H1 (cell line): Measurements from ENCODE around the gene TMEM209. TPM values are rescaled to one million over a fixed set of nuclear protein-coding genes. Genes with fewer than 3 reads are reported as not detected.

Source experiments
- CTCF ChIA-PET: fragments of 300-600 bp; sonication (Branson Sonifier 250); formaldehyde crosslinking; loops from one replicate; lab custom pipeline; 2021; ENCODE audit not compliant: partially characterized antibody; lab: Charles Lee
- POLR2A ChIA-PET: fragments of 300-600 bp; sonication (Branson Sonifier 250); formaldehyde crosslinking; loops from one replicate; lab custom pipeline; 2021; ENCODE audit warnings: inconsistent platforms; ENCODE audit not compliant: partially characterized antibody; lab: Charles Lee
- DNase-seq, 2 experiments: peaks; one replicate each; pipeline versions ENCODE4 v3.0.0 to v3.0.0-alpha.2; 2010 to 2022; ENCODE audit warnings: low spot score in 2 of 2, low read depth in 1 of 2, mixed read lengths in 1 of 2
- FAIRE-seq: peaks from 2 replicates; lab custom pipeline; 2011; peaks lifted over from hg19 to GRCh38; lab: Jason Lieb, UNC
- H2AFZ ChIP-seq: 2 replicates; pipeline ENCODE4 v1.8.1; 2012; ENCODE audit warnings: low read length, inconsistent platforms
- H2AK5ac ChIP-seq: 2 replicates; pipeline ENCODE4 v1.6.1; 2013; ENCODE audit warnings: low read depth, low read length
- H2BK120ac ChIP-seq: replicated peaks from 2 replicates; pipeline ENCODE3; 2013; ENCODE audit warnings: low read depth, low read length, inconsistent platforms
- H2BK12ac ChIP-seq: 2 replicates; pipeline ENCODE4 v1.6.1; 2013; ENCODE audit warnings: low read depth, low read length
- H2BK15ac ChIP-seq: 2 replicates; pipeline ENCODE4 v1.6.1; 2013; ENCODE audit warnings: low read length
- H2BK20ac ChIP-seq: 2 replicates; pipeline ENCODE4 v1.6.1; 2013; ENCODE audit warnings: low read length
- H2BK5ac ChIP-seq: 2 replicates; pipeline ENCODE4 v1.6.1; 2013; ENCODE audit warnings: low read depth, low read length
- H3K14ac ChIP-seq: 2 replicates; pipeline ENCODE4 v1.6.1; 2013; ENCODE audit warnings: inconsistent platforms; ENCODE audit not compliant: insufficient read length
- H3K18ac ChIP-seq: 2 replicates; pipeline ENCODE4 v1.6.1; 2013; ENCODE audit warnings: low read length; ENCODE audit errors: extremely low read depth
- H3K23ac ChIP-seq: 2 replicates; pipeline ENCODE4 v1.6.1; 2013; ENCODE audit warnings: inconsistent platforms; ENCODE audit not compliant: insufficient read length
- H3K23me2 ChIP-seq: 2 replicates; pipeline ENCODE4 v1.6.1; 2013; ENCODE audit warnings: low read depth, low read length
- H3K27ac ChIP-seq: 2 replicates; pipeline ENCODE4 v1.6.1; 2011; ENCODE audit warnings: low read depth, low read length, inconsistent platforms
- H3K27me3 ChIP-seq, 4 experiments: replicated peaks in 1 of 4; 1 replicate in 1 of 4; 2 replicates in 3 of 4; pipeline versions ENCODE4 v1.6.1 to v1.8.1; 2011 to 2013; ENCODE audit warnings: low read length in 3 of 4, mild to moderate bottlenecking in 3 of 4, inconsistent platforms in 2 of 4, mixed read lengths in 2 of 4, moderate library complexity in 1 of 4; ENCODE audit not compliant: control insufficient read depth in 3 of 4, insufficient read depth in 3 of 4; ENCODE audit errors: extremely low read depth in 1 of 4
- H3K36me3 ChIP-seq, 4 experiments: 2 replicates each; pipeline versions ENCODE4 v1.6.1 to v1.8.1; 2011 to 2013; ENCODE audit warnings: mild to moderate bottlenecking in 4 of 4, low read length in 3 of 4, moderate library complexity in 2 of 4, control low read depth in 1 of 4, inconsistent platforms in 1 of 4; ENCODE audit not compliant: insufficient read depth in 4 of 4, control insufficient read depth in 2 of 4
- H3K4ac ChIP-seq: replicated peaks from 2 replicates; pipeline ENCODE3; 2013; ENCODE audit warnings: low read length, low read depth, mixed read lengths, inconsistent platforms; ENCODE audit not compliant: insufficient read length
- H3K4me1 ChIP-seq, 4 experiments: replicated peaks in 1 of 4; 1 replicate in 1 of 4; 2 replicates in 3 of 4; pipeline versions ENCODE4 v1.6.1 to v1.8.1; 2011 to 2013; ENCODE audit warnings: low read length in 3 of 4, inconsistent platforms in 2 of 4, mixed read lengths in 1 of 4; ENCODE audit not compliant: insufficient read depth in 4 of 4, control insufficient read depth in 3 of 4
- H3K4me2 ChIP-seq, 2 experiments: 2 replicates each; pipeline versions ENCODE4 v1.6.1 to v1.8.1; 2011 to 2013; ENCODE audit warnings: low read depth in 2 of 2, low read length in 2 of 2, control low read depth in 1 of 2, inconsistent platforms in 1 of 2, mild to moderate bottlenecking in 1 of 2; ENCODE audit not compliant: insufficient read depth in 1 of 2
- H3K4me3 ChIP-seq, 4 experiments: fragments of 200-600, 300-600 bp in 1 of 4; sonication (generic), shearing (Covaris generic), sonication (Bioruptor Twin) in 1 of 4; 2 replicates each; pipeline versions ENCODE4 v1.5.1 to v1.8.1; 2011 to 2016; ENCODE audit warnings: low read length in 4 of 4, low read depth in 3 of 4, control low read depth in 2 of 4, inconsistent platforms in 2 of 4, mild to moderate bottlenecking in 2 of 4, mixed read lengths in 1 of 4, moderate library complexity in 1 of 4; ENCODE audit not compliant: insufficient read depth in 2 of 4; ENCODE audit errors: extremely low read depth in 1 of 4
- H3K56ac ChIP-seq: replicated peaks from 2 replicates; pipeline ENCODE3; 2013; ENCODE audit warnings: low read depth, mild to moderate bottlenecking, mixed read lengths, low read length, inconsistent platforms; ENCODE audit not compliant: insufficient read length
- H3K79me1 ChIP-seq: 2 replicates; pipeline ENCODE4 v1.6.1; 2013; ENCODE audit warnings: low read depth, low read length, control low read depth
- H3K79me2 ChIP-seq, 2 experiments: 2 replicates each; pipeline versions ENCODE4 v1.6.1 to v1.8.1; 2012 to 2013; ENCODE audit warnings: low read length in 2 of 2, mild to moderate bottlenecking in 2 of 2, inconsistent platforms in 1 of 2; ENCODE audit not compliant: insufficient read depth in 2 of 2, control insufficient read depth in 1 of 2
- H3K9ac ChIP-seq, 4 experiments: replicated peaks in 1 of 4; 1 replicate in 1 of 4; 2 replicates in 3 of 4; pipeline versions ENCODE4 v1.6.1 to v1.8.1; 2011 to 2013; ENCODE audit warnings: low read depth in 3 of 4, low read length in 3 of 4, control low read depth in 2 of 4, mild to moderate bottlenecking in 2 of 4, moderate library complexity in 2 of 4, inconsistent platforms in 1 of 4; ENCODE audit errors: extremely low read depth in 1 of 4
- H3K9me3 ChIP-seq, 2 experiments: 2 replicates each; pipeline versions ENCODE4 v1.6.1 to v1.8.1; 2012 to 2013; ENCODE audit warnings: mild to moderate bottlenecking in 2 of 2, moderate library complexity in 2 of 2, control low read depth in 1 of 2, inconsistent platforms in 1 of 2, low read depth in 1 of 2, low read length in 1 of 2, mixed read lengths in 1 of 2; ENCODE audit not compliant: insufficient read depth in 2 of 2
- H4K20me1 ChIP-seq, 2 experiments: replicated peaks in 1 of 2; 2 replicates each; pipeline versions ENCODE3 to v1.8.1; 2011 to 2013; ENCODE audit warnings: inconsistent platforms in 2 of 2, low read length in 2 of 2, mild to moderate bottlenecking in 1 of 2; ENCODE audit not compliant: insufficient read depth in 2 of 2, control insufficient read depth in 1 of 2
- H4K5ac ChIP-seq: 2 replicates; pipeline ENCODE4 v1.6.1; 2013; ENCODE audit warnings: low read length, low read depth, mixed read lengths, inconsistent platforms; ENCODE audit not compliant: insufficient read length
- H4K8ac ChIP-seq: 2 replicates; pipeline ENCODE4 v1.8.0; 2013; ENCODE audit warnings: mild to moderate bottlenecking, moderate library complexity, low read length, inconsistent platforms; ENCODE audit not compliant: insufficient read depth; ENCODE audit errors: extremely low read depth
- H4K91ac ChIP-seq: replicated peaks from 2 replicates; pipeline ENCODE3; 2013; ENCODE audit warnings: low read length, mixed read lengths, inconsistent platforms; ENCODE audit not compliant: insufficient read length
- CREB1 ChIP-seq: IDR thresholded peaks from 2 replicates; pipeline ENCODE4 v1.6.1; 2012; ENCODE audit warnings: inconsistent platforms
- E2F6 ChIP-seq: IDR thresholded peaks from 2 replicates; pipeline ENCODE4 v1.6.1; 2012; ENCODE audit warnings: inconsistent platforms
- GTF2F1 ChIP-seq: IDR thresholded peaks from 2 replicates; pipeline ENCODE4 v1.6.1; 2012; ENCODE audit warnings: low read depth, low read length, improper control_type of control experiment, borderline replicate concordance
- JUND ChIP-seq: IDR thresholded peaks from 2 replicates; pipeline ENCODE4 v1.6.1; 2011; ENCODE audit warnings: mild to moderate bottlenecking, improper control_type of control experiment, low read length
- KDM5A ChIP-seq: fragments of 200-600 bp; IDR thresholded peaks from 2 replicates; pipeline ENCODE4 v1.7.1; 2012; ENCODE audit warnings: mild to moderate bottlenecking, low read length, inconsistent platforms, mixed read lengths
- PHF8 ChIP-seq: fragments of 200-600 bp; sonication (generic); conservative IDR thresholded peaks from 2 replicates; pipeline ENCODE4 v1.7.1; 2012; ENCODE audit warnings: low read depth, mild to moderate bottlenecking, inconsistent platforms, low read length, moderate library complexity
- RAD21 ChIP-seq, 2 experiments: IDR thresholded peaks in 1 of 2; conservative IDR thresholded peaks in 1 of 2; 2 replicates each; pipeline ENCODE4 v1.6.1; 2011; ENCODE audit warnings: low read depth in 2 of 2, low read length in 2 of 2, improper control_type of control experiment in 1 of 2, inconsistent platforms in 1 of 2, mild to moderate bottlenecking in 1 of 2, moderate library complexity in 1 of 2
- RXRA ChIP-seq: IDR thresholded peaks from 2 replicates; pipeline ENCODE4 v1.6.1; 2011; ENCODE audit warnings: low read depth, mild to moderate bottlenecking, low read length, moderate library complexity; ENCODE audit not compliant: insufficient read depth
- SAP30 ChIP-seq: fragments of 300-600 bp; sonication (generic); IDR thresholded peaks from 2 replicates; pipeline ENCODE4 v1.7.1; 2012; ENCODE audit warnings: low read length, moderate library complexity, mild to moderate bottlenecking, inconsistent platforms; ENCODE audit not compliant: insufficient read depth, insufficient replicate concordance
- SIX5 ChIP-seq: IDR thresholded peaks from 2 replicates; pipeline ENCODE4 v1.6.1; 2011; ENCODE audit warnings: mild to moderate bottlenecking, low read depth, low read length
- SP1 ChIP-seq: IDR thresholded peaks from 2 replicates; pipeline ENCODE4 v1.6.1; 2011; ENCODE audit warnings: low read depth, low read length
- ZNF274 ChIP-seq: IDR thresholded peaks from 2 replicates; pipeline ENCODE4 v1.7.0; 2012; ENCODE audit warnings: low read length, borderline replicate concordance; ENCODE audit errors: extremely low read depth
- WGBS, 2 experiments: shearing (Covaris generic) in 1 of 2; methylation state at CpG; one replicate each; pipeline versions ENCODE4 v1.1.6 to v1.1.7; 2013 to 2015; ENCODE audit warnings: low lambda C conversion rate in 2 of 2, mixed read lengths in 2 of 2, inconsistent platforms in 1 of 2, low coverage in 1 of 2, missing lambda C conversion rate in 1 of 2; ENCODE audit not compliant: insufficient replicate concordance in 2 of 2, insufficient coverage in 1 of 2, insufficient read length in 1 of 2; ENCODE audit errors: extremely low coverage in 1 of 2, missing lambda C conversion rate in 1 of 2; 5-methylcytosine and 5-hydroxymethylcytosine counted together
- polyA plus RNA-seq, 7 experiments: library from polyadenylated mRNA; depleted of rRNA in 3 of 7; stranded (reverse) in 5 of 7; unstranded in 2 of 7; fragments of >200 nt in 5 of 7; fragments of 200-250 nt in 2 of 7; gene quantifications; 1 replicate in 5 of 7; 2 replicates in 1 of 7; 4 replicates in 1 of 7; pipeline versions ENCODE4 v1.2.1 to v1.2.3, GENCODE V29; 2011 to 2013; ENCODE audit warnings: missing spikeins in 2 of 7, mixed read lengths in 2 of 7
- total RNA-seq: library from RNA; stranded (reverse); fragmentation: NEBNext Ultra II Directional; extraction: Animal tissue kit (Norgen Biotek cat#: 25700); gene quantifications from 2 replicates; pipeline ENCODE4 v1.2.1, GENCODE V29; 2021

TMEM209 gene
- total and polyA plus RNA-seq, 2 of the 8 experiments (the other 6 are each of a cell fraction or from before 2014, with no cell fraction given): 28.5 to 30.5 TPM

- H2BK12ac ChIP-seq: no peak overlapping the region
- POLR2A ChIA-PET: no interaction called here
- H2AFZ ChIP-seq: no peak overlapping the region
- TF ChIP-seq GTF2F1 (no peak), SAP30 (no peak), CREB1 (no peak), SP1 (no peak), RAD21 (IDR thresholded peaks at IDR 0.05 in 1 of 2, conservative IDR thresholded peaks at IDR 0.05 in 1 of 2; ENCODE audit: low read depth in 2 of 2, low read length in 2 of 2) (no peak), PHF8 (no peak), JUND (no peak), SIX5 (no peak), RXRA (no peak), KDM5A (no peak), E2F6 (no peak), ZNF274 (no peak)
- TF ChIP-seq, all 59 proteins: peak for 0
- H3K27ac ChIP-seq: no peak overlapping the region
- H3K79me2 ChIP-seq: no peaks in the 10 kb centered on the region
- no peak overlapping the region for H3K4ac ChIP-seq
- no peak overlapping the region for H3K56ac ChIP-seq
- DNase-seq: peak in 1 of 2 experiments; percentile 37
- H3K23me2 ChIP-seq: peaks cover 6% of the 10 kb centered on the region; the same call in 1 of the 2 replicates
- WGBS, 2 experiments: 68% methylated on average over 3 of the region's 3 CpGs; no CpG with 5 or more reads in 1 of the 2 experiments
- H2BK15ac ChIP-seq: no peak overlapping the region
- H3K9ac ChIP-seq: no peak overlapping the region
- H3K27me3 ChIP-seq: peaks cover 0 to 13% (median 8%) of the 10 kb centered on the region in 4 experiments; a peak in 5 of 7 replicates
- H3K36me3 ChIP-seq: no peaks in the 10 kb centered on the region
- peaks cover 0 to 15% (median 13%) of the 10 kb centered on the region in 4 experiments; a peak in 6 of 7 replicates for H3K4me1 ChIP-seq
- CTCF ChIA-PET: no interaction called here
- H4K91ac ChIP-seq: no peak overlapping the region
- H4K5ac ChIP-seq: no peak overlapping the region
- no peaks in the 10 kb centered on the region for H3K9me3 ChIP-seq
- no peaks in the 10 kb centered on the region for H3K79me1 ChIP-seq
- no peak overlapping the region for H3K23ac ChIP-seq
- H3K4me3 ChIP-seq: no peak overlapping the region
- peaks cover 0 to 2% of the 10 kb centered on the region in 2 experiments for H4K20me1 ChIP-seq
- H3K4me2 ChIP-seq: no peak overlapping the region
- H4K8ac ChIP-seq: peak overlapping the region; percentile 1; the same call in 1 of the 2 replicates
- H3K18ac ChIP-seq: no peak overlapping the region
- no peak overlapping the region for H3K14ac ChIP-seq
- H2AK5ac ChIP-seq: no peak overlapping the region
- H2BK5ac ChIP-seq: no peak overlapping the region
- no peak overlapping the region for H2BK20ac ChIP-seq
- no peak overlapping the region for H2BK120ac ChIP-seq
- FAIRE-seq: no peak
Measured at GRCh38 chr7:130143986-130144311, 61.3 kb downstream of the TMEM209 start.
